A549 (cell line): ENCODE results near the gene PIM1.

Source experiments
- CHD2 ChIP-seq: fragments of 150-350 bp; IDR thresholded peaks from 2 replicates; pipeline ENCODE4 v1.6.1; 2014; ENCODE audit warnings: low read length; ENCODE audit not compliant: partially characterized antibody
- FOSL2 ChIP-seq, 2 experiments: fragments of 450-650 bp in 1 of 2; fragments of >200 bp in 1 of 2; sonication (Bioruptor Twin) in 1 of 2; formaldehyde crosslinking; IDR thresholded peaks; 2 replicates each; pipeline versions ENCODE4 v1.5.0 to v1.6.1; 2016 to 2020; ENCODE audit warnings: mild to moderate bottlenecking in 1 of 2, moderate library complexity in 1 of 2
- HOXB5 ChIP-seq: fragments of 250-450 bp; sonication (Bioruptor Pico); IDR thresholded peaks from 2 replicates; pipeline ENCODE4 v1.5.0; 2020; ENCODE audit warnings: mild to moderate bottlenecking, moderate library complexity
- JUNB ChIP-seq: fragments of >200 bp; sonication (Bioruptor Twin); formaldehyde crosslinking; IDR thresholded peaks from 2 replicates; pipeline ENCODE4 v1.6.1; 2016
- NFE2L2 ChIP-seq: fragments of 150-350 bp; conservative IDR thresholded peaks from 2 replicates; pipeline ENCODE4 v1.6.1; 2014; ENCODE audit warnings: low read length
- POLR2A ChIP-seq: IDR thresholded peaks from 2 replicates; pipeline ENCODE4 v1.6.1; 2012; ENCODE audit warnings: mild to moderate bottlenecking, low read length
- RAD21 ChIP-seq, 2 experiments: fragments of >200 bp in 1 of 2; sonication (Bioruptor Twin) in 1 of 2; formaldehyde crosslinking in 1 of 2; IDR thresholded peaks in 1 of 2; conservative IDR thresholded peaks in 1 of 2; 2 replicates in 1 of 2; 3 replicates in 1 of 2; pipeline ENCODE4 v1.6.1; 2012 to 2018; ENCODE audit warnings: inconsistent platforms in 1 of 2
- REST ChIP-seq: fragments of 200-600 bp; sonication (generic); IDR thresholded peaks from 2 replicates; pipeline ENCODE4 v1.6.1; 2016; ENCODE audit warnings: antibody characterized with exemption, mild to moderate bottlenecking, moderate library complexity
- TF ChIP-seq, protein P1 (sequence below): fragments of >200 bp; sonication (Bioruptor Twin); formaldehyde crosslinking; IDR thresholded peaks from 3 replicates; pipeline ENCODE4 v1.5.1; 2016
- TF ChIP-seq, protein P2 (sequence below): fragments of 250-450 bp; sonication (Bioruptor Pico); IDR thresholded peaks from 2 replicates; pipeline ENCODE4 v1.5.0; 2021; ENCODE audit warnings: mild to moderate bottlenecking, moderate library complexity, borderline replicate concordance

GRCh38 chr6:37126493-37126958, 43.4 kb upstream of the PIM1 start:
- TF ChIP-seq, protein P1, sequence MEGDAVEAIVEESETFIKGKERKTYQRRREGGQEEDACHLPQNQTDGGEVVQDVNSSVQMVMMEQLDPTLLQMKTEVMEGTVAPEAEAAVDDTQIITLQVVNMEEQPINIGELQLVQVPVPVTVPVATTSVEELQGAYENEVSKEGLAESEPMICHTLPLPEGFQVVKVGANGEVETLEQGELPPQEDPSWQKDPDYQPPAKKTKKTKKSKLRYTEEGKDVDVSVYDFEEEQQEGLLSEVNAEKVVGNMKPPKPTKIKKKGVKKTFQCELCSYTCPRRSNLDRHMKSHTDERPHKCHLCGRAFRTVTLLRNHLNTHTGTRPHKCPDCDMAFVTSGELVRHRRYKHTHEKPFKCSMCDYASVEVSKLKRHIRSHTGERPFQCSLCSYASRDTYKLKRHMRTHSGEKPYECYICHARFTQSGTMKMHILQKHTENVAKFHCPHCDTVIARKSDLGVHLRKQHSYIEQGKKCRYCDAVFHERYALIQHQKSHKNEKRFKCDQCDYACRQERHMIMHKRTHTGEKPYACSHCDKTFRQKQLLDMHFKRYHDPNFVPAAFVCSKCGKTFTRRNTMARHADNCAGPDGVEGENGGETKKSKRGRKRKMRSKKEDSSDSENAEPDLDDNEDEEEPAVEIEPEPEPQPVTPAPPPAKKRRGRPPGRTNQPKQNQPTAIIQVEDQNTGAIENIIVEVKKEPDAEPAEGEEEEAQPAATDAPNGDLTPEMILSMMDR, result no peak
- TF ChIP-seq JUNB, result no peak
- TF ChIP-seq, protein P2, sequence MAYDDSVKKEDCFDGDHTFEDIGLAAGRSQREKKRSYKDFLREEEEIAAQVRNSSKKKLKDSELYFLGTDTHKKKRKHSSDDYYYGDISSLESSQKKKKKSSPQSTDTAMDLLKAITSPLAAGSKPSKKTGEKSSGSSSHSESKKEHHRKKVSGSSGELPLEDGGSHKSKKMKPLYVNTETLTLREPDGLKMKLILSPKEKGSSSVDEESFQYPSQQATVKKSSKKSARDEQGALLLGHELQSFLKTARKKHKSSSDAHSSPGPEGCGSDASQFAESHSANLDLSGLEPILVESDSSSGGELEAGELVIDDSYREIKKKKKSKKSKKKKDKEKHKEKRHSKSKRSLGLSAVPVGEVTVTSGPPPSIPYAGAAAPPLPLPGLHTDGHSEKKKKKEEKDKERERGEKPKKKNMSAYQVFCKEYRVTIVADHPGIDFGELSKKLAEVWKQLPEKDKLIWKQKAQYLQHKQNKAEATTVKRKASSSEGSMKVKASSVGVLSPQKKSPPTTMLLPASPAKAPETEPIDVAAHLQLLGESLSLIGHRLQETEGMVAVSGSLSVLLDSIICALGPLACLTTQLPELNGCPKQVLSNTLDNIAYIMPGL (CRISPR knock-in tag), result no peak
- no peak for TF ChIP-seq POLR2A
- no peak for TF ChIP-seq RAD21 (conservative IDR thresholded peaks at IDR 0.05 in 1 of 2, IDR thresholded peaks at IDR 0.05 in 1 of 2)
- no peak for TF ChIP-seq FOSL2 (IDR thresholded peaks at IDR 0.05)
- no peak for TF ChIP-seq FOSL2 (CRISPR knock-in tag; IDR thresholded peaks at IDR 0.05)
- TF ChIP-seq NFE2L2, result no peak
- TF ChIP-seq HOXB5, result no peak
- no peak for TF ChIP-seq CHD2
- TF ChIP-seq REST, result no peak
